Parathyroid adenoma (tissue), 2 donors: ENCODE measurements around the gene ASB2.

ENCODE experiments used
- H2AFZ ChIP-seq: fragments of 300-600 bp; sonication (generic); one replicate; pipeline ENCODE4 v1.7.0; 2017; ENCODE audit warnings: antibody characterized with exemption, mild to moderate bottlenecking
- H3K27ac ChIP-seq: fragments of 300-600 bp; sonication (generic); one replicate; pipeline ENCODE4 v1.7.0; 2017
- H3K27me3 ChIP-seq: fragments of 300-600 bp; sonication (generic); one replicate; pipeline ENCODE4 v1.7.0; 2017; ENCODE audit warnings: low read length; ENCODE audit not compliant: control insufficient read depth, insufficient read depth
- H3K36me3 ChIP-seq: fragments of 300-600 bp; sonication (generic); one replicate; pipeline ENCODE4 v1.7.0; 2017; ENCODE audit warnings: low read length; ENCODE audit not compliant: control insufficient read depth, insufficient read depth
- H3K4me1 ChIP-seq: fragments of 300-600 bp; sonication (generic); one replicate; pipeline ENCODE4 v1.7.0; 2017; ENCODE audit warnings: control low read depth
- H3K4me2 ChIP-seq: fragments of 300-600 bp; sonication (generic); one replicate; pipeline ENCODE4 v1.7.0; 2017; ENCODE audit warnings: low read length
- H3K4me3 ChIP-seq: fragments of 300-600 bp; sonication (generic); one replicate; pipeline ENCODE4 v1.7.0; 2017; ENCODE audit warnings: low read depth, low read length
- H3K79me2 ChIP-seq: fragments of 300-600 bp; sonication (generic); one replicate; pipeline ENCODE4 v1.7.0; 2017; ENCODE audit warnings: control low read depth
- H3K9ac ChIP-seq: fragments of 300-600 bp; sonication (generic); one replicate; pipeline ENCODE4 v1.7.0; 2017; ENCODE audit warnings: mild to moderate bottlenecking
- H3K9me3 ChIP-seq: fragments of 300-600 bp; sonication (generic); one replicate; pipeline ENCODE4 v1.7.0; 2017; ENCODE audit warnings: low read length; ENCODE audit not compliant: control insufficient read depth
- TF ChIP-seq, protein P1 (sequence below): fragments of 300-600 bp; sonication (generic); IDR thresholded peaks from one replicate; pipeline ENCODE4 v1.7.0; 2017; ENCODE audit warnings: antibody characterized with exemption, mild to moderate bottlenecking
- donor health status: primary hyperparathyroidism.

The ASB2 gene

DNA sequence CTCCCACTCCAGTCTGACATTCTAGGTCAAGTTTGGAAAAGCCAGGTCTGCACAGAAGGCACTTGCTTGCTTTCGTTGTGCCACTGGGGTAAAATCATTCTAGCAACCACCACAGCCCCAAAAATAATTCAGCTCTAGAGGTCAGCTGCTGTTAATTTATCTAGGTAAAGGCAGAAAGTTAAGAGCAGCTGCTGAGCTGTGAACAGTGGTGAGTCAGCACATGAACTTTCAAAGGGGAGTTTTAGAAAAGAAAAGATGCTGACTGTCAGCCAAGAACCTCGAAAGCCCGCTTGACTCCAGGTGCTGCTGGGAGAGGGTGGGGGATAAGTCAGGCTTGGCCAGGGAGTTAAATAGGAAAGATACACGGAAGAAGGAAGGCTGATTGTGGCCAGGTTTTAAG is 33.4 kb upstream of the ASB2 start:
- Histone ChIP-seq H3K27ac (no peak overlapping the region), H2AFZ (no peak overlapping the region), H3K36me3 (no peaks in the 10 kb centered on the region), H3K27me3 (no peaks in the 10 kb centered on the region), H3K9me3 (no peaks in the 10 kb centered on the region), H3K4me2 (no peak overlapping the region), H3K4me1 (no peaks in the 10 kb centered on the region), H3K79me2 (no peaks in the 10 kb centered on the region), H3K9ac (no peak overlapping the region), H3K4me3 (no peak overlapping the region)
- TF ChIP-seq, protein P1, sequence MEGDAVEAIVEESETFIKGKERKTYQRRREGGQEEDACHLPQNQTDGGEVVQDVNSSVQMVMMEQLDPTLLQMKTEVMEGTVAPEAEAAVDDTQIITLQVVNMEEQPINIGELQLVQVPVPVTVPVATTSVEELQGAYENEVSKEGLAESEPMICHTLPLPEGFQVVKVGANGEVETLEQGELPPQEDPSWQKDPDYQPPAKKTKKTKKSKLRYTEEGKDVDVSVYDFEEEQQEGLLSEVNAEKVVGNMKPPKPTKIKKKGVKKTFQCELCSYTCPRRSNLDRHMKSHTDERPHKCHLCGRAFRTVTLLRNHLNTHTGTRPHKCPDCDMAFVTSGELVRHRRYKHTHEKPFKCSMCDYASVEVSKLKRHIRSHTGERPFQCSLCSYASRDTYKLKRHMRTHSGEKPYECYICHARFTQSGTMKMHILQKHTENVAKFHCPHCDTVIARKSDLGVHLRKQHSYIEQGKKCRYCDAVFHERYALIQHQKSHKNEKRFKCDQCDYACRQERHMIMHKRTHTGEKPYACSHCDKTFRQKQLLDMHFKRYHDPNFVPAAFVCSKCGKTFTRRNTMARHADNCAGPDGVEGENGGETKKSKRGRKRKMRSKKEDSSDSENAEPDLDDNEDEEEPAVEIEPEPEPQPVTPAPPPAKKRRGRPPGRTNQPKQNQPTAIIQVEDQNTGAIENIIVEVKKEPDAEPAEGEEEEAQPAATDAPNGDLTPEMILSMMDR, result no peak

DNA sequence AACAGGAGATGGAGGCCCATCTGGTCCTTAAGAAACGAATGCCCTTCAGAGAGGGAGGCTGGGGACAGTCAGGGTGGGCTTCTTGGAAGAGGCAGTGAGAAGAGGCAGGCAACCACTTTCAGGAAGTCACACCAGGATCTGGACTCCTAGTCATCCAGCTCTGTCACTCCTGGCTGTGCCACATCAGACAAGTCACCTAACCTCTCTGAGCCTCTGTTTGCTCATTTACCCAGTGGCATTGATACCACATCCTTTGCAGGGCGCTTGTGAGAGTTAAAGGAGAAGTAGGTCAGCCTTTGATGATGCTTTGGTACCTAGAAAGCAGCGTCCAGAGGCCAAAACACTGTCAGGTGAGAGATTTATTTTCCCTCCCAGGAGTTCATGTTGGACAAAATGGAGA is 31.9 kb upstream of the ASB2 start:
- Histone ChIP-seq H2AFZ (no peak overlapping the region), H3K27ac (no peak overlapping the region), H3K9me3 (no peaks in the 10 kb centered on the region), H3K4me1 (no peaks in the 10 kb centered on the region), H3K9ac (no peak overlapping the region), H3K36me3 (no peaks in the 10 kb centered on the region), H3K4me3 (no peak overlapping the region), H3K27me3 (no peaks in the 10 kb centered on the region), H3K79me2 (no peaks in the 10 kb centered on the region), H3K4me2 (no peak overlapping the region)
- TF ChIP-seq, protein P1, result no peak

DNA sequence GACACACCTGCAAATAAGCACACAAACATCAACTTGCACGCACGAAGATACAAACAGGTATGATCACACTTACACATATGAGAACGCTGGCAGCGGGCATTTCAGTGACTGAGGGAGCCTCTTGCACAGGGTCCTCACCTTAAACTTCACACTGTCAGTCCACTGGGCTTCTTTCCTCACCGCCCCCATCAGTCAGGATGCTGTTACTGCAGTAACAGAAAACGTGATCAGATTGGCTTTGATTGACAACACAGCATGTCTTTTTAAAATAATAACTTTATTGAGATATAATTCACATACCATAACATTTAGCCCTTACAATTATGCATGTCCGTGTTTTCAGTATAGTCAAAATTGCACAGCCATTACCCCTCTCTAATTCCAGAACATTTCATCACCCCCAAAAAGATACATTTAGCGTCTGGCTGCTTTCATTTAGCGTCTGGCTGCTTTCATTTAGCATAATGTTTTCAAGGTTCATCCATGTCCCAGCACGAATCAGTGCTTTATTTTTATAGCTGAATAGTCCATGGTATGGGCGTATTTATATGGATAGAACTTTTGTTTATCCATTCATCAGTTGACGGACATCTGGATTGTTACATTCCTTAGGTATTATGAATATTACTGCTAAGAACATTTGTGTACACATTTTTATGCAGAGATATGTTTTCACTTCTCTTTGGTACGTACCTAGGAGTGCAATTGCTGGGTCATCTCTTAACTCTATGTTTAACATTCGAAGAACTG is 29.1 kb upstream of the ASB2 start:
- Histone ChIP-seq H3K9ac (no peak overlapping the region), H3K9me3 (no peaks in the 10 kb centered on the region), H3K36me3 (no peaks in the 10 kb centered on the region), H3K27ac (no peak overlapping the region), H3K27me3 (no peaks in the 10 kb centered on the region), H3K4me3 (no peak overlapping the region), H3K79me2 (no peaks in the 10 kb centered on the region), H2AFZ (no peak overlapping the region), H3K4me1 (no peaks in the 10 kb centered on the region), H3K4me2 (no peak overlapping the region)
- TF ChIP-seq, protein P1, result no peak

DNA sequence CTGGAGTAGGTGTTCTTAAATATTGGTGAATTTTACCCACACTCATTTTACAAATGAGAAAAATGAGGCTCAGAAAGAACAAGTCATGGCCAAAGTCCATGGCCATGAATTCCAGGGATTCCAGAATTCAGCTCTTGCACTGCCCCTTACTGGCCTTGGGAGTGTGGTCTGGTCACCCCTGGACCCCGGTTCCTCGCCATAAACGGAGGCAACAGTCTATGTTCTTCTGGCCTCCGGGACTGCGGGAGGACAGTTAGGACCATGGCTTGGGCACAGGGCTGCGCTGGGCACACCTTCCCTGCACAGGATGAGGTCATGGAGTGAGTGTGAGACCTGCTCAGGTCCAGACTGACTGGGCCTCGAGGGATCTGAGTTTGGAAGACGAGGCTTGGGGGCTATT is 27.6 kb upstream of the ASB2 start:
- Histone ChIP-seq H3K36me3 (no peaks in the 10 kb centered on the region), H3K9me3 (no peaks in the 10 kb centered on the region), H3K9ac (no peak overlapping the region), H3K27me3 (no peaks in the 10 kb centered on the region), H3K4me1 (no peaks in the 10 kb centered on the region), H2AFZ (no peak overlapping the region), H3K4me2 (no peak overlapping the region), H3K4me3 (no peak overlapping the region), H3K27ac (no peak overlapping the region), H3K79me2 (no peaks in the 10 kb centered on the region)
- TF ChIP-seq, protein P1, result no peak

DNA sequence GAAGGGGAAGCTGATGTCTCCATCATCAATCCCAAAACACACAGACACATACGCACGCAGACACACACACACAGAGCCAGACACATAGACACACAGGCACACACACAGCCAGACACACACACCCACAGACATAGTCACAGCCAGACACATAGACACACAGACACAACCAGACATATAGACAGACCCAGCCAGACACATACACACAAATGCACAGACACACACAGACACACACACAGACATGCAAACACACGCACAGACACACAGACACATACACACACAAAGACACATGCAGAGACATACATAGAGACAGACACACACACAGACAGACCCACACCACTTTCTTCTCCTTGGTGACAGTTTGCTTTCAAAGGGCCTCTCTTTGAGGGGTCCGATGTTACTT is 27.0 kb upstream of the ASB2 start:
- no peak overlapping the region for H3K9ac ChIP-seq
- H3K79me2 ChIP-seq, result no peaks in the 10 kb centered on the region
- H3K9me3 ChIP-seq, result no peaks in the 10 kb centered on the region
- H2AFZ ChIP-seq, result no peak overlapping the region
- no peaks in the 10 kb centered on the region for H3K27me3 ChIP-seq
- TF ChIP-seq, protein P1, result no peak
- no peak overlapping the region for H3K4me3 ChIP-seq
- no peak overlapping the region for H3K4me2 ChIP-seq
- no peak overlapping the region for H3K27ac ChIP-seq
- no peaks in the 10 kb centered on the region for H3K36me3 ChIP-seq
- H3K4me1 ChIP-seq, result no peaks in the 10 kb centered on the region
